Measurements from ENCODE around the gene ARRDC4.

DNA sequence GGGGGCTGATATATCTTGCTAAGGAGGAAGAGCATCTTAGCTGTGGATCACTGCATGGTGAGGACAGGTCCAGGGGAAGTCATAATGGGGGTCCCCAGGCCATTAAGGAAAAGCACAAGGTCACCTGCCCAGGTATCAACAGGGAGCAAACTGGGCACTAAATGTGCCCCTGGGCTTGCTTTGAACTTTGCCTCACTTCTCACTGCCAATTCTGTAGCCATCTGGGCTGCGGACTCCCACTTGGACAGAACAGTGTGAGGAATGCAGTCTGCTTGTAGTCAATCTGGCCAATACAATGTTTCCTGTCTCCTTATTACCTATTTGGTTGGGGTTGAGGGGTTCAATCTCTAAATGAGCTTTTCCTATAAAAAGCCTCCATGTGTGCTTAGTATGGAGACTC, 21.3 kb downstream of the ARRDC4 start:
- TF ChIP-seq, protein P1, sequence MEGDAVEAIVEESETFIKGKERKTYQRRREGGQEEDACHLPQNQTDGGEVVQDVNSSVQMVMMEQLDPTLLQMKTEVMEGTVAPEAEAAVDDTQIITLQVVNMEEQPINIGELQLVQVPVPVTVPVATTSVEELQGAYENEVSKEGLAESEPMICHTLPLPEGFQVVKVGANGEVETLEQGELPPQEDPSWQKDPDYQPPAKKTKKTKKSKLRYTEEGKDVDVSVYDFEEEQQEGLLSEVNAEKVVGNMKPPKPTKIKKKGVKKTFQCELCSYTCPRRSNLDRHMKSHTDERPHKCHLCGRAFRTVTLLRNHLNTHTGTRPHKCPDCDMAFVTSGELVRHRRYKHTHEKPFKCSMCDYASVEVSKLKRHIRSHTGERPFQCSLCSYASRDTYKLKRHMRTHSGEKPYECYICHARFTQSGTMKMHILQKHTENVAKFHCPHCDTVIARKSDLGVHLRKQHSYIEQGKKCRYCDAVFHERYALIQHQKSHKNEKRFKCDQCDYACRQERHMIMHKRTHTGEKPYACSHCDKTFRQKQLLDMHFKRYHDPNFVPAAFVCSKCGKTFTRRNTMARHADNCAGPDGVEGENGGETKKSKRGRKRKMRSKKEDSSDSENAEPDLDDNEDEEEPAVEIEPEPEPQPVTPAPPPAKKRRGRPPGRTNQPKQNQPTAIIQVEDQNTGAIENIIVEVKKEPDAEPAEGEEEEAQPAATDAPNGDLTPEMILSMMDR (IDR thresholded peaks at IDR 0.05; ENCODE audit: insufficient read depth, low read length, poor library complexity, severe bottlenecking), result no peak
- no peak for TF ChIP-seq EZH2phosphoT487 (conservative IDR thresholded peaks at IDR 0.05; ENCODE audit: low read length)
